ENCODE data around the gene PLEKHM2. TPM values are rescaled to one million over a fixed set of nuclear protein-coding genes. Genes with fewer than 3 reads are reported as not detected.

Gene PLEKHM2
- total and polyA plus RNA-seq, 12 donors: 63.7 to 106 (median 76.7) TPM

- DNase-seq (no peak), ATAC-seq (no peak)
- TF ChIP-seq, protein P1, sequence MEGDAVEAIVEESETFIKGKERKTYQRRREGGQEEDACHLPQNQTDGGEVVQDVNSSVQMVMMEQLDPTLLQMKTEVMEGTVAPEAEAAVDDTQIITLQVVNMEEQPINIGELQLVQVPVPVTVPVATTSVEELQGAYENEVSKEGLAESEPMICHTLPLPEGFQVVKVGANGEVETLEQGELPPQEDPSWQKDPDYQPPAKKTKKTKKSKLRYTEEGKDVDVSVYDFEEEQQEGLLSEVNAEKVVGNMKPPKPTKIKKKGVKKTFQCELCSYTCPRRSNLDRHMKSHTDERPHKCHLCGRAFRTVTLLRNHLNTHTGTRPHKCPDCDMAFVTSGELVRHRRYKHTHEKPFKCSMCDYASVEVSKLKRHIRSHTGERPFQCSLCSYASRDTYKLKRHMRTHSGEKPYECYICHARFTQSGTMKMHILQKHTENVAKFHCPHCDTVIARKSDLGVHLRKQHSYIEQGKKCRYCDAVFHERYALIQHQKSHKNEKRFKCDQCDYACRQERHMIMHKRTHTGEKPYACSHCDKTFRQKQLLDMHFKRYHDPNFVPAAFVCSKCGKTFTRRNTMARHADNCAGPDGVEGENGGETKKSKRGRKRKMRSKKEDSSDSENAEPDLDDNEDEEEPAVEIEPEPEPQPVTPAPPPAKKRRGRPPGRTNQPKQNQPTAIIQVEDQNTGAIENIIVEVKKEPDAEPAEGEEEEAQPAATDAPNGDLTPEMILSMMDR (IDR thresholded peaks at IDR 0.05): no peak
- H3K36me3 ChIP-seq: peaks cover 4 to 99% (median 85%) of the 10 kb centered on the region in 9 donors
- no peaks in the 10 kb centered on the region for H3K9me3 ChIP-seq
- H3K27ac ChIP-seq: no peak overlapping the region
- H3K4me1 ChIP-seq: peaks cover 0 to 24% (median 9%) of the 10 kb centered on the region in 9 donors
- intact Hi-C loops (cut with DNase I): loop anchor here in 1 of 10 donors (10.0 kb wide), 1 partner anchor 46 kb away; the partner anchor contains the start of gene PLEKHM2
- H3K4me3 ChIP-seq: no peak overlapping the region
- 92 to 95% methylated on average over 16 of the region's 16 CpGs for WGBS, 2 donors
- no peaks in the 10 kb centered on the region for H3K27me3 ChIP-seq
Observed at GRCh38 chr1:15730423-15730822, 46.3 kb downstream of the PLEKHM2 start.

DNA sequence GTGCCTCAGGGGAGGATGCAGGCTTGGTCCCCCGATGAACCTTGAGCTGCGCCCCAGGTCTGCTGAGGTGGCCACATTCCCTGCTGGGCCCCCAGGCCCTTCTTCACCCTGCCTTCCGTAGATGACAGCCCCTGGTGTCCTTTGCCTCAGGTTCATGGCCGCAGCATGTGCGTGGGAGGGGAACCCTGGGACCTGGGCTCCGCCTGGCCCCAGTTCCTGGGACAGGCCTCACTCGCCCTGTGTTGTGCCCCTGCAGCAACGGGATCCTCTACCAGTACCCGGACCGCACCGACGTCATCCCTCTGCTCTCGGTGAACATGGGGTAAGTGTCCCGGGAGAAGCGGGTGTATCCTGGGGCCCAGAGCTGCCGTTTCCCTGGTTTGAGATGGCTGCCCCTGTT is 46.8 kb downstream of the PLEKHM2 start:
- TF ChIP-seq, protein P1 (IDR thresholded peaks at IDR 0.05): no peak
- H3K4me1 ChIP-seq: peaks cover 0 to 29% (median 13%) of the 10 kb centered on the region in 9 donors
- intact Hi-C loops (cut with DNase I): loop anchor here in 1 of 10 donors (10.0 kb wide), 1 partner anchor 46 kb away; the partner anchor contains the start of gene PLEKHM2
- ATAC-seq (no peak), DNase-seq (no peak)
- no peaks in the 10 kb centered on the region for H3K27me3 ChIP-seq
- H3K4me3 ChIP-seq: no peak overlapping the region
- H3K9me3 ChIP-seq: no peaks in the 10 kb centered on the region
- 92 to 94% methylated on average over 16 of the region's 16 CpGs for WGBS, 2 donors
- peak overlapping the region in 1 of 10 donors; percentile 7 for H3K27ac ChIP-seq
- peaks cover 0 to 94% (median 80%) of the 10 kb centered on the region in 9 donors for H3K36me3 ChIP-seq

DNA sequence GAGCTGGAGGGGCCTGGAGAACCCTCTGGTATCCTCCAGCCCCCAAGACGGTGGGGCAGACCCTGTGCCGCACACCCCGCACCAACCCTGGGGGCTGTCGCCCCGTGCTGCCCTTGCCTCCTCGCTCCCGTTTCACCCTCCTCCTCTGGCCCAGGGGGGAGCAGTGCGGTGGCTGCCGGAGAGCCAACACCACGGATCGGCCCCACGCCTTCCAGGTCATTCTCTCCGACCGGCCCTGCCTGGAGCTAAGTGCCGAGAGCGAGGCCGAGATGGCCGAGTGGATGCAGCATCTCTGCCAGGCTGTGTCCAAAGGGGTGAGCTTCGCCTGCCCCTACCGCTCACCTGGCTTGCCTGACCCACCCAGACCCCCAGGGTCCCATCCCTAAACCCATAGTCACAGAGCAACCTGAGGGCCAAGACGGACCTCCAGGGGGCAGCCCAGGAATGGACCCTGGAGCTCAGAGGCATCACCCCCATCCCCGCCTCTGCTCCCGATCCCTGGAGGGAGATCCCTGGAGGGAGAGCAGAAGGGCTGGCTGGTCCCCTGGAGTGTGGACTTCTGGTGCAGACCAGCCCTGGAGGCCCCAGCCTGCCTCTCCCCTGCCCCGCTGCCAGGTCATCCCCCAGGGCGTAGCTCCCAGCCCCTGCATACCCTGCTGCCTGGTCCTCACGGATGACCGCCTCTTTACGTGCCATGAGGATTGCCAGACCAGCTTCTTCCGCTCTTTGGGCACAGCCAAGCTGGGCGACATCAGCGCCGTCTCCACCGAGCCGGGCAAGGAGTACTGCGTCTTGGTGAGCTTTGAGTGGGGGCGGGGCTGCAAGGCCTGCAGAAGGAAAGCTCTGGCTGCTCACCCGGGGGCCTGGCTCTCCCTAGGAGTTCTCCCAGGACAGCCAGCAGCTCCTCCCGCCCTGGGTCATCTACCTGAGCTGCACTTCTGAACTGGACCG is 47.9 kb downstream of the PLEKHM2 start:
- intact Hi-C loops (cut with DNase I): loop anchor here in 1 of 10 donors (10.0 kb wide), 1 partner anchor 47 kb away; the partner anchor contains the start of gene PLEKHM2
- ATAC-seq (no peak), DNase-seq (no peak)
- WGBS, 2 donors: 93 to 95% methylated on average over 39 of the region's 39 CpGs
- H3K27ac ChIP-seq: peak overlapping the region in 1 of 10 donors; percentile 7
- no peaks in the 10 kb centered on the region for H3K9me3 ChIP-seq
- peaks cover 0 to 83% (median 71%) of the 10 kb centered on the region in 9 donors for H3K36me3 ChIP-seq
- TF ChIP-seq, protein P1 (IDR thresholded peaks at IDR 0.05): no peak
- H3K27me3 ChIP-seq: no peaks in the 10 kb centered on the region
- no peak overlapping the region for H3K4me3 ChIP-seq
- H3K4me1 ChIP-seq: peaks cover 0 to 32% (median 19%) of the 10 kb centered on the region in 9 donors

DNA sequence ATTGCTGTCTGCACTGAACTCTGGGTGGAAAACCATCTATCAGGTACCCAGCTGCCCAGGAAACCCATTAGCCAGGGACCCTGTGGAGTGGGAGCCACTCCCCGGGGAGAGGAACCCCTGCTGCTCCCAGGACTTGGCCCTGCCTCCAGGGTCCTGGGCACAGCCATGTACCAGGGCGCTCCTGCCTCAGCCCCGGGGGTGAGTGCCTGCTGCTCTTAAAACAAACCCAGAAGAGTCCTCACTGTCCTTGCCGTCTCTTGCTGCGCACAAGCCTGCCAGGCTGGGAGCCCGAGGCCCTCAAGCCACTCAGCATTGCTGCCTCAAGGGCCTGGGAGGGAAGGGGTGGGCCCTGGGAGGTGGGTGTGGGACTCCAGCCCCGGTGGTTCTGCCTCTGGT is 48.6 kb downstream of the PLEKHM2 start:
- Histone ChIP-seq H3K27me3 (no peaks in the 10 kb centered on the region), H3K4me3 (no peak overlapping the region), H3K27ac (no peak overlapping the region), H3K36me3 (peaks cover 0 to 76% (median 64%) of the 10 kb centered on the region in 9 donors), H3K9me3 (no peaks in the 10 kb centered on the region), H3K4me1 (peaks cover 0 to 34% (median 17%) of the 10 kb centered on the region in 9 donors)
- DNase-seq: no peak
- ATAC-seq: no peak
- TF ChIP-seq, protein P1 (IDR thresholded peaks at IDR 0.05): no peak
- 80 to 81% methylated on average over 7 of the region's 7 CpGs for WGBS, 2 donors
- intact Hi-C loops (cut with DNase I): loop anchor here in 1 of 10 donors (10.0 kb wide), 1 partner anchor 48 kb away; the partner anchor contains the start of gene PLEKHM2
